ENCODE measurements around the gene RAD54L.

- TF ChIP-seq POLR2A (IDR thresholded peaks at IDR 0.05) (no peak), CTCF (IDR thresholded peaks at IDR 0.05) (no peak)
Measured at GRCh38 chr1:46247436-46248121, at the start of gene RAD54L.
